BJ (cell line): ENCODE data around the gene NFASC. TPM values are rescaled to one million over a fixed set of nuclear protein-coding genes. Genes with fewer than 3 reads are reported as not detected.

ENCODE experiments used
- CTCF ChIA-PET: fragments of 350-600 bp; formaldehyde crosslinking; extraction: SDS; loops from one replicate; lab custom pipeline; 2021; ENCODE audit warnings: antibody characterized with exemption, inconsistent platforms; lab: Yijun Ruan, JAX
- POLR2A ChIA-PET: fragments of 300-600 bp; sonication (Branson Sonifier 250); formaldehyde crosslinking; extraction: SDS; loops from one replicate; lab custom pipeline; 2021; ENCODE audit warnings: antibody characterized with exemption; lab: Charles Lee
- DNase-seq: peaks from one replicate; pipeline ENCODE4 v3.0.0-alpha.2; 2011; ENCODE audit warnings: low read depth
- H3K27me3 ChIP-seq: 2 replicates; pipeline ENCODE4 v1.6.0; 2011; ENCODE audit warnings: low read length; ENCODE audit not compliant: control insufficient read depth, insufficient read depth
- H3K36me3 ChIP-seq: 2 replicates; pipeline ENCODE4 v1.5.1; 2011; ENCODE audit warnings: low read length; ENCODE audit not compliant: control insufficient read depth, insufficient read depth
- H3K4me3 ChIP-seq: 2 replicates; pipeline ENCODE4 v1.5.1; 2011; ENCODE audit warnings: low read depth, mild to moderate bottlenecking, control low read depth, low read length
- polyA plus RNA-seq: library from polyadenylated mRNA; depleted of rRNA; stranded (reverse); fragments of >200 nt; gene quantifications from 2 replicates; pipeline ENCODE4 v1.2.3, GENCODE V29; 2011
- TF ChIP-seq, protein P1 (sequence below): IDR thresholded peaks from 2 replicates; pipeline ENCODE4 v1.5.1; 2011; ENCODE audit warnings: low read depth, mild to moderate bottlenecking, control low read depth, inconsistent platforms, low read length, moderate library complexity; ENCODE audit not compliant: insufficient read depth

The NFASC gene
- polyA plus RNA-seq, 1 experiment = 10.9 TPM

DNA sequence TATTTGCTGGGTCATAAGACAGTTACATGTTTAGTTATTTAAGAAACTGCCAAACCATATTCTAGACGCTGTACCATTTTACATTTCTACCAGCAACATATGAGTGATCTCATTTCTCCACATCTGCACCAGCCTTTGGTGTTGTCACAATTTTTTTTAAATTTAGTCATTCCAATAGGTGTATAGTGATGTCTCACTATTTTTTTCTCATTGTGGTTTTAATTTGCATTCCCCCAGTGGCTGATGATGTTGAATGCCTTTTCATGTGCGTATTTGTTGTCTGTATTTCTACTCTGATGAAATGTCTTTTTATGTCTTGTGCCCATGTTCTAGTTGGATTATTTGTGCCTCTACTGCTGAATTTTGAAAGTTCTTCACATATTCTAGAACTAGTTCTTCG lies 38.4 kb downstream of the NFASC start:
- ChIA-PET CTCF (interaction anchor here (1.0 to 1.6 kb wide), 2 partner anchors 33 to 102 kb away, joined by 3 to 4 read pairs; no protein-coding TSS in a partner anchor), POLR2A (no interaction called here)
- no peaks in the 10 kb centered on the region for H3K36me3 ChIP-seq
- TF ChIP-seq, protein P1, sequence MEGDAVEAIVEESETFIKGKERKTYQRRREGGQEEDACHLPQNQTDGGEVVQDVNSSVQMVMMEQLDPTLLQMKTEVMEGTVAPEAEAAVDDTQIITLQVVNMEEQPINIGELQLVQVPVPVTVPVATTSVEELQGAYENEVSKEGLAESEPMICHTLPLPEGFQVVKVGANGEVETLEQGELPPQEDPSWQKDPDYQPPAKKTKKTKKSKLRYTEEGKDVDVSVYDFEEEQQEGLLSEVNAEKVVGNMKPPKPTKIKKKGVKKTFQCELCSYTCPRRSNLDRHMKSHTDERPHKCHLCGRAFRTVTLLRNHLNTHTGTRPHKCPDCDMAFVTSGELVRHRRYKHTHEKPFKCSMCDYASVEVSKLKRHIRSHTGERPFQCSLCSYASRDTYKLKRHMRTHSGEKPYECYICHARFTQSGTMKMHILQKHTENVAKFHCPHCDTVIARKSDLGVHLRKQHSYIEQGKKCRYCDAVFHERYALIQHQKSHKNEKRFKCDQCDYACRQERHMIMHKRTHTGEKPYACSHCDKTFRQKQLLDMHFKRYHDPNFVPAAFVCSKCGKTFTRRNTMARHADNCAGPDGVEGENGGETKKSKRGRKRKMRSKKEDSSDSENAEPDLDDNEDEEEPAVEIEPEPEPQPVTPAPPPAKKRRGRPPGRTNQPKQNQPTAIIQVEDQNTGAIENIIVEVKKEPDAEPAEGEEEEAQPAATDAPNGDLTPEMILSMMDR = no peak
- H3K27me3 ChIP-seq = no peaks in the 10 kb centered on the region
- no peak for DNase-seq
- H3K4me3 ChIP-seq = no peak overlapping the region

DNA sequence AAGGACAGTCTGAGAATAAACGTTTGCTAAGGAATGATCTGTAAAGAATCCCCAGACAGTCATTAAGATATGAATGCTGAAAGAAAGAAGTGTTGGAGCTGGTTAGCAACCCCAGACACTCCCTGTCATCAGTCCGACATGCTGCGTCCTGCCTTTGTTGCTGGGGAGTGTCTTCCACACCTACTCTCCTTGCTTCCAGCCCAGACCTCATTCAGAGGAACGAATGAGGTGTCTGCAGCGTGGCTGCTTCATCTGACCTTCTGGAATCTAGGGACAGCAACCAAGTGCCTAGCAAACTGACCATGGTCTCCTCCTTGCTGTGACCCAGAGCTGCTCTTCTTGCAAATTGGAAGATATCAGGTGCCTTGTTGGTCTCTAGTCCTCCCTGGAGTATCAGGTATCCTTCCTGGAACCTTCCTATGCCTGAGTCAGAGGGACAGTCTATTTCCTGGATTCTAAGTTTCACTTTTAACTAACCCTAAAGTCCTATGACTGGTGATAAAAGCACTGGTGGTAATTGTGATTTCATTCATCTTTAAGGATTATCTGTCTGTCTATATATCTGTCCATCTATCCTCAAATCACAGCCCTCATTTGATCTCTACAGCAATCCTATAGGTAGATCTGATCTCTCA lies 45.3 kb downstream of the NFASC start:
- DNase-seq = no peak
- TF ChIP-seq, protein P1 = no peak
- ChIA-PET CTCF (interaction anchor here (1.3 kb wide), 2 partner anchors 12 to 26 kb away, joined by 4 to 5 read pairs; no protein-coding TSS in a partner anchor), POLR2A (no interaction called here)
- Histone ChIP-seq H3K27me3 (no peaks in the 10 kb centered on the region), H3K36me3 (no peaks in the 10 kb centered on the region), H3K4me3 (no peak overlapping the region)

DNA sequence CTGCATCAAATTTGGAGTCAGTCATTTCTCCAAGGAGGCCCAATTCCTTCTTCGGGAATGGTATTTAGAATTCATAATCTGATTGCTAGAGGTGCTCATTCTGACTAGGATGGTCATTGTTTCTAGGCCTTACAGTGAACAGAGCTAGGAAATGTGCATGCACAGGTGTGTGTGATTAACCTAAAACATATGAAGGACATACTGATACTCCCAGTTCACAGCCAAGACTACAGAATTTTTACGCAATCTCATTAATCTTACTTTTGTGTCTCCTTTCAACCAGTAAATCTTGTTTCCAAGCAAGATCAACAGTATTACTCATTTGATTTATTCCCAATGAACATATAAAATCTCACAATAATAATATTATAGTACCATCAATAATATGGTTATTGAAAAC lies 47.1 kb downstream of the NFASC start:
- Histone ChIP-seq H3K27me3 (no peaks in the 10 kb centered on the region), H3K36me3 (no peaks in the 10 kb centered on the region), H3K4me3 (no peak overlapping the region)
- ChIA-PET POLR2A (no interaction called here), CTCF (interaction anchor here (1.2 kb wide), 1 partner anchor 24 kb away, joined by 3 read pairs; no protein-coding TSS in a partner anchor)
- TF ChIP-seq, protein P1 = no peak
- DNase-seq = no peak

DNA sequence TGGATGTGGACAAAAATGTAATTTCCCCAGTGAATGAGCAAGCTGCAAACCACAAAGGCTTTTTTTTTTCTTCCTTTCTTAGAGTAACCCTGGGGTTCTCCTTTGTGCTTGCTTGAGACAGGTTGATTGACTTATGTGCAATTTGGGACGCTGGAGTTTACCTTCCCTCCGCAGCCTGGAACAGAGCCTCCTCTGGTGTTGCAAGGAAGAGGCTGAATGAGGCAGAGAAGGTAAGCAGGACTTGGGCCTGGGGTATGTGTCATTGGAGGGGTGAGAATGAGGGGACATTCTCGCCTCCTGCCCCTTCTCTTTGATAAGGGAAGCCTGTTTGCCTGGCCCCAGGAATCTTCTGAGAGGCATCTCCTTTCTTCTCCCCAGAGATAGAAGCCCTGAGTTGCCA lies 49.8 kb downstream of the NFASC start:
- TF ChIP-seq, protein P1 = no peak
- Histone ChIP-seq H3K27me3 (no peaks in the 10 kb centered on the region), H3K4me3 (no peak overlapping the region), H3K36me3 (no peaks in the 10 kb centered on the region)
- DNase-seq = no peak
- ChIA-PET CTCF (interaction anchor here (1.3 kb wide), 1 partner anchor 13 kb away, joined by 3 read pairs; no protein-coding TSS in a partner anchor), POLR2A (no interaction called here)

DNA sequence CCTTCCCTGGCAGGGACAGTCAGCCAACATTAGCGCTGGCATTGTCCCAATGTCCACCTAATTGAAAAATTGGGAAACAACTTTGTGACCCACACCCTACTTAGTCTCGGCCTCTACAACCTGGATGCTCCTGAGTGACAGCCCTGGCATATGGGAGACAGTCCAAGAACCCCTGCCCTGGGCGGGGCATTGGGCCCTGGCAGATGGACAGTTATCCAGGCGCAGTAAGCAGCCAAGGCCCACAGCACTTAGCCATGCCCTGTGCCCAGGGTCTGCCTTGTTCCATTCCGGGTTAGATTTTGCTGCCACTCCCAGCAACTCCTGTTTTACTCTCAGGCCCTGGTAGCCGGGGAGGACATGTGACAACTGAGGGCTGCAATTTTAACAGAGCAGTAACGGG lies 50.3 kb downstream of the NFASC start:
- no peak for DNase-seq
- CTCF ChIA-PET = no interaction called here
- POLR2A ChIA-PET = no interaction called here
- H3K27me3 ChIP-seq = no peaks in the 10 kb centered on the region
- no peak overlapping the region for H3K4me3 ChIP-seq
- H3K36me3 ChIP-seq = no peaks in the 10 kb centered on the region
- TF ChIP-seq, protein P1 = no peak
